Fibroblast of villous mesenchyme (primary cell): Measurements from ENCODE around the gene COMTD1. TPM values are rescaled to one million over a fixed set of nuclear protein-coding genes. Genes with fewer than 3 reads are reported as not detected.
A peak's percentile ranks its signal among the peaks of the same experiment; 100 is the strongest.
"Not testable (repeated sequence)": the region's sequence is repeated elsewhere in the genome, so short reads cannot be mapped to it uniquely, and the experiment has no call there.

ENCODE experiments used
- DNase-seq: peaks from one replicate; pipeline ENCODE4 v3.0.0-alpha.2; 2010; ENCODE audit warnings: low read depth
- H3K4me3 ChIP-seq: 2 replicates; pipeline ENCODE4 v1.5.1; 2011; ENCODE audit warnings: low read depth, mild to moderate bottlenecking, low read length
- small RNA-seq: library from RNA; depleted of rRNA; stranded (forward); fragments of <200 nt; gene quantifications from one replicate; pipeline ENCODE3, GENCODE V24; 2012
- total RNA-seq: library from RNA; depleted of rRNA; stranded (reverse); fragments of >200 nt; gene quantifications from 2 replicates; pipeline ENCODE4 v1.2.3, GENCODE V29; 2012
- TF ChIP-seq, protein P1 (sequence below): IDR thresholded peaks from 2 replicates; pipeline ENCODE4 v1.5.1; 2012; ENCODE audit warnings: low read depth, mild to moderate bottlenecking, low read length; ENCODE audit not compliant: insufficient read depth

COMTD1 gene
- total RNA-seq, 1 donor = 3.9 TPM

DNA sequence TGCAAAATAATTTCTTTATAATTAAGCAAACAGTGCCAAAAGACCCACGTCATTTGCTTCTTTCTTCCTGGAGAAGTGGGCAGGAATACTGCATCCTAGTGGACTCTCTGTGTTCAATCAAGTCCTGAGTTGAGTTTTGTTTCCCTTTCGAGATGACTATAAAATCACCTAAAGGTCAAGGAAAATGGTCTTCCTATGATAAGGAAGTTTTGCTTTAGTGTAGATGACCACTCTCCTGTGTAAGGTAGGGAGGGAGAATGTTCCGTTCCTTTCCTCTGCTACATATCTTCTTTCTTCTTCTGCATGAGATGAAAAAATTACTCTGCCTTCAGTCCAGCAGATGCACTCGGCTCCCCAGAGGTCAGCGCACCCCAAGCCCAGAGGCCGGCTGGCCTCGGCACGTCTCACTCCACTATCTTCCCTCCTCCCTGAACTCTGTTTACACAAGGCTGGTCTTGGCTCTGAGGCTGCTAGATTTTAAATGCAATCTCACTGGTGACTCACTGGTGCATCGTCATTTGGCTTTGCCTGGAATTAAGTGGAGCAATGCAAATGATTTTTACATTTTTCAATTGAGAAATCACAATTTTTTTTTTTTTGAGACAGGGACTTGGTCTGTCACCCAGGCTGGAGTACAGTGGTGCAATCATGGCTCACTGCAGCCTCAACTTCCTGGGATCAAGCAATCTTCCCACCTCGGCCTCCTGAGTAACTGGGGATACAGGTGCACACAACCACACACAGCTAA is 43.8 kb downstream of the COMTD1 start:
- TF ChIP-seq, protein P1, sequence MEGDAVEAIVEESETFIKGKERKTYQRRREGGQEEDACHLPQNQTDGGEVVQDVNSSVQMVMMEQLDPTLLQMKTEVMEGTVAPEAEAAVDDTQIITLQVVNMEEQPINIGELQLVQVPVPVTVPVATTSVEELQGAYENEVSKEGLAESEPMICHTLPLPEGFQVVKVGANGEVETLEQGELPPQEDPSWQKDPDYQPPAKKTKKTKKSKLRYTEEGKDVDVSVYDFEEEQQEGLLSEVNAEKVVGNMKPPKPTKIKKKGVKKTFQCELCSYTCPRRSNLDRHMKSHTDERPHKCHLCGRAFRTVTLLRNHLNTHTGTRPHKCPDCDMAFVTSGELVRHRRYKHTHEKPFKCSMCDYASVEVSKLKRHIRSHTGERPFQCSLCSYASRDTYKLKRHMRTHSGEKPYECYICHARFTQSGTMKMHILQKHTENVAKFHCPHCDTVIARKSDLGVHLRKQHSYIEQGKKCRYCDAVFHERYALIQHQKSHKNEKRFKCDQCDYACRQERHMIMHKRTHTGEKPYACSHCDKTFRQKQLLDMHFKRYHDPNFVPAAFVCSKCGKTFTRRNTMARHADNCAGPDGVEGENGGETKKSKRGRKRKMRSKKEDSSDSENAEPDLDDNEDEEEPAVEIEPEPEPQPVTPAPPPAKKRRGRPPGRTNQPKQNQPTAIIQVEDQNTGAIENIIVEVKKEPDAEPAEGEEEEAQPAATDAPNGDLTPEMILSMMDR = peak; percentile 35
- peak; percentile 98 for DNase-seq
- H3K4me3 ChIP-seq = peak overlapping the region; percentile 36

DNA sequence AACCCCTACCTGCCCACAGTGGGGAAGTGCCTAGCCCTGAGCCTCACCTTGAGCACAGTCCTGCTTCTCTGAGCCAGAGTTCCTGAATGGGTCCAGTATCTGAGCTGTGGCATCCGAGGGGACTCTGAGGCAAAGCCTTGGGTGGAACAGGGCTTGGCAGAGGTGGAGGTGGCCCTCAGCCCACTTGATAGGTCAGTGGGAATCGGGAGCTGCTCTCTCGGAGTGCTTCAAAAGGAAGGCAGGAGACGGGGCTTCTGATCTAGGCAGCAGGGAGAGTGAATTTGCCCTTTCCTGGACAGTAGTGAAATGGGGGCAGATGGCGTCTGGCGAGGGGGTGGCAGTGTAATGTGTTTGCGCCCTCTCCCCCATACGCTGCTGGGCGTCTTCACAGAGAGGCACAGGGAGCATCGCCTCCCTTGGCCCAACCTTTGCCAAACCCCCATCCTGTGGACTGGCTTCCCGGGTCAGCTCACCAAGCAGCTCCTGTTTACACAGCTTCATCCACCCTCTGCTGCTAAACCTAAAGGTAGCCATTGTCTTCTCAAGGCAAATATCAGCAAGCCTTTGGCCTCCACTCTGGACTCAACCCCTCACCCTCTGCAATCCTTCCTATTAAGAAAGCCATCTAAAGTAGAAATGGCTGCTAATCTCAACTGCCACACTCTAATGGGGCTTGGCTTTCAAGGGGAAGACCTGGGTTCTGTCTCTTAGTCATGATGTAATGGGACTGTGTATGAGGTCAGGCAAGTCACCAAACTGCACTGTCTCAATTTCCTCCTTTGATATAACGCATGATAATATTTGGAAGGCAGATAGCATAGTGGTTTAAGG is 46.3 kb downstream of the COMTD1 start:
- H3K4me3 ChIP-seq = no peak overlapping the region
- TF ChIP-seq, protein P1 = no peak
- no peak for DNase-seq

DNA sequence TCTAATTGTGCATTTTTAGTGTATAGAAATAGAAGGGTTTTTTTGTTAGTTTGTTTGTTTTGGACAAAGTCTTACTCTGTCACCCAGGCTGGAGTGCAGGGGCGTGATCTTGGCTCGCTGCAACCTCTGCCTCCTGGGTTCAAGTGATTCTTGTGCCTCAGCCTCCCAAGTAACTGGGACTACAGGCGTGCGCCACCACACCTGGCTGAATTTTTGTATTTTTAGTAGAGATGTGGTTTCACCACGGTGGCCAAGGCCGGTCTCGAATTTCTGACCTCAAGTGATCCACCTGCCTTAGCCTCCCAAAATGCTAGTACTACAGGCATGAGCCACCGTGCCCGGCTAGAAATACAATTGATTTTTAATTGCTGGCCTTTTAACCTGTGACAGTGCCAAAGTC is 47.2 kb downstream of the COMTD1 start:
- not testable (repeated sequence) for H3K4me3 ChIP-seq, DNase-seq

DNA sequence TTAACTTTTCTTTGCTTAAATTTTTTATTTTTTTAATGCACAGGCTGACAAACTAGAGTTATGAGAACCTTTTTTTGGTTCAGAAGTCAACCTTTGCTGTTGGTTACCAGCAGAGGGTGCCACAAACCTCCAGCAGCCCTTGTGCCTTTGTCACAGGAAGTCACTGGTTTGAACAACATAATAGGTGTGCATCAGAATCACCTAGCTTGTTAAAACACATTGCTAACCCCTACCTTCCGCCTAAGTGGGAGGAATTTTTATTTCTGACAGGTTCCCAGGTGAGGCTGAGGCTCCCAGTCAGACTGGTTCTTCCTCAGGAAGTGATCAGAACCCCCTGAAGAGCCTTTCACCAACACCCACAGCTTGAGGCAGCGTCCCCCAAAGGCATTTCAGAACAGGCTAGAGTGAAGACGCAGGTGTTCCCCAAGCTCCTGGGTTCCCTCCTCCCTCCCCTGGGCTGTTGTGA is 47.8 kb downstream of the COMTD1 start:
- H3K4me3 ChIP-seq = no peak overlapping the region
- TF ChIP-seq, protein P1 = peak; percentile 82
- DNase-seq = peak; percentile 77

DNA sequence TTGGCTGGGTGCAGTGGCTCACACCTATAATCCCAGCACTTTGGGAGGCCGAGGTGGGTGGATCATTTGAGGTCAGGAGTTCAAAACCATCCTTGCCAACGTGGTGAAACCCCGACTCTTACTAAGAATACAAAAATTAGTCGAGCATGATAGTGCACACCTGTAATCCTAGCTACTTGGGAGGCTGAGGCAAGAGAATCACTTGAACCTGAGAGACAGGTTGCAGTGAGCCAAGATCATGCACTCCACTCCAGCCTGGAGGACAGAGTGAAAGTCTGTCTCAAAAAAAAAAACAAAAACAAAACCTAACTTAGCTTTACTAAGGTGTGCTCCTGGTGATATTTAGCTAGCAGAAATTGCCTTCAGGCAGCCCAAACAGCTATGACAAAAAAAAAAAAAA is 49.4 kb downstream of the COMTD1 start:
- no peak overlapping the region for H3K4me3 ChIP-seq
- TF ChIP-seq, protein P1 = no peak
- DNase-seq = no peak

Small RNA genes lying within 50 kb of the gene (small RNA-seq; reads per million reads assigned to genes)
- gene HMGA1P5 = not detected
- gene RPL39P25 = not detected

Other genes with a start within 250 kb of the COMTD1 start
- 18.7 and 28.5 TPM in 2 replicates for gene SAMD8, start 124.3 kb downstream of the COMTD1 start, total RNA-seq
- gene VDAC2, start 25.2 kb downstream of the COMTD1 start, total RNA-seq = 133 and 182 TPM in 2 replicates
- 7.8 and 11.9 TPM in 2 replicates for gene ZNF503, start 165.8 kb upstream of the COMTD1 start, total RNA-seq
- gene LRMDA, start 195.7 kb upstream of the COMTD1 start, total RNA-seq = under 0.01 and 0.64 TPM in 2 replicates